D721Med (cell line): ENCODE results near the gene KIAA0753.

Experiments used
- DNase-seq: peaks from one replicate; pipeline ENCODE4 v3.0.0; 2011; ENCODE audit warnings: low spot score; ENCODE audit not compliant: insufficient read length
- FAIRE-seq: peaks from 2 replicates; lab custom pipeline; 2011; peaks lifted over from hg19 to GRCh38; lab: Jason Lieb, UNC
- CTCF ChIP-seq: IDR thresholded peaks from 2 replicates; pipeline ENCODE4 v1.5.1; 2012; ENCODE audit warnings: mild to moderate bottlenecking, control low read depth; ENCODE audit not compliant: insufficient read depth; ENCODE audit errors: missing control alignments

The KIAA0753 gene

DNA sequence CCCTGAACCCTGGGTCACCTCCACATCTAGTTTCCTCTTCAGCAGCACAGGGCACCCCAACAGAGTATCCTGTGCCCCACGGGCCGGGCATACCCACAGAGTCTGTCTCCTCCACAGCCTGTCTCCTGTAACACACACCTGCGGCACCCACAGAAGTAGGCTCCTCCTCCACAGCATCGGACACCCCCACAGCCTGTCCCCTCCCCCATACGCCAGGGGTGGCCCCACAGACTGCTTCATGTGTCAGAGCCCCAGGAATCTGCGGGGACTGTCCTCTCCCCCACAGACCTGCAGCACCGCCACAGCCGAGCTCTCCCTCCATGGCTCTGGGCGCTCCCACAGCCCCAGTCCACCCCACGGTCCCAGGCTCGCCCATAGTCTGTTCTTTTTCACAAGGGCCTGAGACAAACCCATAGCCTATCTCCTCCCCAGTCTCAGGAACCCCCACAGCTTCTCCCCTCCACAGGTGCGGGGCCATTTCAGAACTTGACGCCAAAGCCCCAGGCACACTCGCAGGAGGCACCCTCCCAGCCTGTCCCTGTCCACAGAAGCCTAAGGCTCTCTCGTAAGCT is 1.4 kb downstream of the KIAA0753 start:
- no peak for FAIRE-seq
- no peak for DNase-seq
- TF ChIP-seq CTCF = no peak

DNA sequence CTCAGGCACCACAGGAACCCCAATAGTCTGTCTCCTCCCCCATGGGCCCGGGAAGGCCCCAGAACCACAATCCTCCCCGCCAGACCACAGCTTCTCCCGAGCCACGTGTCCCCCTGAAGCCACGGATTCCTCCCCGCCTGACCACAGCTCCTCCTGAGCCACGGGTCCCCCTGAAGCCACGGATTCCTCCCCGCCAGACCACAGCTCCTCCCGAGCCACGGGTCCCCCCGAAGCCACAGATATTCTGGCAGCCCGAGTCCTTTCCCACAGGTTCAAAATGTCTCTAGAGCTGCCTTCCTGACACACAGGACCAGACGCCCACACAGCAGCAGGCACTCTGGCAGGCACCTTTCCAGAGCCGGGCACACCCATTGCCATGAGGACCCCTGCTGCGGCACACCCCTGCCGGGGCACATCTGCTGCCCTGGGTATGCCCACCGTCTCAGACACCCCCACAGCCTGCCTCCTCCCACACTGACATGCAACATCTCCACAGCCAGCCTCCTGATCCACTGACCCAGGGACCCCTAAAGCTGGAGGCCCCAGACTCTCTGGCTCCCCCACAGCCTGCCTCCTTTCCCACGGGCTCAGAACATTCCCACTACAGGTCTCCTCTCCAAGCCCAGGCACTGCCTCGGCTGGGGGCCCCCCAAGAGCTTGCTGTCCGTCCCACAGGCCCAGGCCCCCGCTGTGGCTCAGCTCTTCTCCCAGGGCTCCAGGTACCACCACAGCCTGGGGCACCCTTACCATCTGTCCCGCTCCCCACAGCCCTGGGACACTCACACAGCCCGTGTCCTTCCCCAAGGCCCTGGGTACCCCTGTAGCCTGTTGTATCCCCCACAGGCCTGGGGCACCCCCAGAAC is 2.2 kb downstream of the KIAA0753 start:
- DNase-seq (no peak), FAIRE-seq (no peak)
- TF ChIP-seq CTCF = no peak

DNA sequence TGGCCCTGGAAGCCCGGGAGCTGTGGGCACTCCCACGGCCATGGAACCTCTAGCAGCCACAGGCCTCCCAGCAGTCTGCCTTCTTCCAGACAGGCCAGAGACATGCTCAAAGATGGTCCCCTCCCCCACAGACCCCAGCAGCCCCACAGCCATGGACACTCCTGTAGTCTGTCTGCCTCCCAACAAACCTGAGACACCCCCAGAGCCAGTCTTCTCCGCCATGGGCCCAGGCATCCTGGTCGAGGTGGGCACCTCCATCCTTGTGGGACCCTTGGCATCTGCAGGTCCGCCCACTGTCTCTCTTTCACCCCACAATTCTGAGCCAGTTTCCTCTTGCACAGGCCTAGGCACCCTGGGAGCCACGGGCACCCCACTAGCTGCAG is 3.1 kb downstream of the KIAA0753 start:
- FAIRE-seq (no peak), DNase-seq (no peak)
- no peak for TF ChIP-seq CTCF

GRCh38 chr17:6636616-6637457 is 3.7 kb downstream of the KIAA0753 start:
- no peak for FAIRE-seq

GRCh38 chr17:6636105-6636504 is 4.4 kb downstream of the KIAA0753 start:
- no peak for DNase-seq
- no peak for FAIRE-seq
- no peak for TF ChIP-seq CTCF

More at GRCh38 chr17:6636616-6637457, 3.7 kb downstream of the KIAA0753 start:
- no peak for DNase-seq
- TF ChIP-seq CTCF = no peak

DNA sequence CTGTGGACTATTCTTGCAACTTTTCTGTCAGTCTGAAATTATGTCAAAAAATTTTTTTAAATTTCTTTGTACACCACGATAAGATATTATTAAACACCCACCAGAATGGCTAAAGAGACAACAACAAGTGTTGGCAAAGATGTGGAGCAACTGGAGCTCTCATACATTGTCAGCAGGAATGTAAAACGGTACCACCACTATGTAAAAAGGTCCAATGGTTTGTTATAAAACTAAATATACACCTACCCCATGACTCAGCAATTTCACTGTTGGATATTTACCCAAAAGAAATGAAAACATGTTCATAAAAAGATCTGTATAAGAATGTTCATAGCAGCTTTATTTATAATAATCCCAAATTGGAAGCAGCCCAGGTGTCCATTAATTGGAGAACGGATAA is 7.2 kb downstream of the KIAA0753 start:
- TF ChIP-seq CTCF = no peak

GRCh38 chr17:6632530-6632929 is 8.0 kb downstream of the KIAA0753 start:
- DNase-seq = no peak
- no peak for FAIRE-seq
- TF ChIP-seq CTCF = no peak

More for the DNA sequence above, 7.2 kb downstream of the KIAA0753 start:
- FAIRE-seq = no peak
- DNase-seq = no peak
